HEK293T (cell line): ENCODE measurements around the gene PSMA7.

Experiments used
- CTCF ChIA-PET: fragments of 350-600 bp; formaldehyde crosslinking; extraction: SDS; loops from one replicate; lab custom pipeline; 2021; ENCODE audit warnings: antibody characterized with exemption, inconsistent platforms; lab: Yijun Ruan, JAX
- POLR2A ChIA-PET: fragments of 350-600 bp; formaldehyde crosslinking; extraction: SDS; loops from one replicate; lab custom pipeline; 2020; ENCODE audit warnings: antibody characterized with exemption, inconsistent platforms; lab: Yijun Ruan, JAX
- DNase-seq: peaks from one replicate; pipeline ENCODE4 v3.0.0; 2012; ENCODE audit warnings: mixed read lengths; ENCODE audit errors: extremely low spot score
- ARNT ChIP-seq: fragments of 450-650 bp; IDR thresholded peaks from 2 replicates; pipeline ENCODE4 v1.6.1; 2017; ENCODE audit warnings: mild to moderate bottlenecking
- BHLHE40 ChIP-seq: fragments of 450-650 bp; IDR thresholded peaks from 2 replicates; pipeline ENCODE4 v1.6.1; 2016; ENCODE audit warnings: mild to moderate bottlenecking, moderate library complexity, borderline replicate concordance
- CTBP1 ChIP-seq: fragments of 450-650 bp; IDR thresholded peaks from 2 replicates; pipeline ENCODE4 v1.6.1; 2016; ENCODE audit warnings: borderline replicate concordance
- ELF4 ChIP-seq: fragments of 450-650 bp; IDR thresholded peaks from 2 replicates; pipeline ENCODE4 v1.6.1; 2017; ENCODE audit warnings: antibody characterized with exemption
- FOXA1 ChIP-seq: fragments of 450-650 bp; IDR thresholded peaks from 2 replicates; pipeline ENCODE4 v1.6.1; 2016; ENCODE audit warnings: mild to moderate bottlenecking
- FOXK2 ChIP-seq: fragments of 450-650 bp; IDR thresholded peaks from 2 replicates; pipeline ENCODE4 v1.6.1; 2016; ENCODE audit warnings: mild to moderate bottlenecking
- FOXM1 ChIP-seq: fragments of 450-650 bp; IDR thresholded peaks from 2 replicates; pipeline ENCODE4 v1.6.1; 2017; ENCODE audit warnings: mild to moderate bottlenecking, borderline replicate concordance
- HDGF ChIP-seq: fragments of 450-650 bp; IDR thresholded peaks from 2 replicates; pipeline ENCODE4 v1.6.1; 2017; ENCODE audit warnings: antibody characterized with exemption, borderline replicate concordance
- L3MBTL2 ChIP-seq: fragments of 450-650 bp; conservative IDR thresholded peaks from 2 replicates; pipeline ENCODE4 v1.6.1; 2016; ENCODE audit warnings: mild to moderate bottlenecking
- LEF1 ChIP-seq: fragments of 450-650 bp; IDR thresholded peaks from 2 replicates; pipeline ENCODE4 v1.6.1; 2017; ENCODE audit warnings: mild to moderate bottlenecking, borderline replicate concordance
- NFRKB ChIP-seq: fragments of 450-650 bp; IDR thresholded peaks from 2 replicates; pipeline ENCODE4 v1.6.1; 2016; ENCODE audit warnings: mild to moderate bottlenecking, moderate library complexity
- PKNOX1 ChIP-seq: fragments of 450-650 bp; IDR thresholded peaks from 2 replicates; pipeline ENCODE4 v1.6.1; 2016
- SP1 ChIP-seq: fragments of 450-650 bp; IDR thresholded peaks from 2 replicates; pipeline ENCODE4 v1.6.1; 2017
- SUZ12 ChIP-seq: fragments of 450-650 bp; IDR thresholded peaks from 2 replicates; pipeline ENCODE4 v1.6.1; 2016; ENCODE audit warnings: mild to moderate bottlenecking
- TARDBP ChIP-seq: fragments of 450-650 bp; IDR thresholded peaks from 2 replicates; pipeline ENCODE4 v1.6.1; 2016
- ZNF384 ChIP-seq: fragments of 450-650 bp; IDR thresholded peaks from 2 replicates; pipeline ENCODE4 v1.6.1; 2016

PSMA7 gene

DNA sequence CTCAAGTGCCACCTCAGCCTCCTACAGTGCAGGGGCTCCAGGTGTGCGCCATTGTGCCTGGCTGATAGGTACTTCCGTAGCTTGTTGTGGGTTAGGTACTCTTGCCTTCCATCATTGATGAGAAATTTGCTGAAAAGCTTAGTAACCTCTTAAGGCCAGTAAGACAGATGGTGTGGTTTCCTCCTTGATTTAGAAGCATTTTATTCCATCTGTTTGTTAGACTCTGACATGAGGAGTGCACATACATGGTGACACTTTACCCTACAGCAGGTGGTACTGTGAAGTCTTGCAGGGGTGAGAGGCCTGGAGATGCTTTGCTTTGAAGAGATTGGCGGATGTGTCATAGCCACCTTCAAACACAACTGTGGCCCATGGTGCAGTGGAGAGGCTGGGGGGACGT lies 24.9 kb upstream of the PSMA7 start:
- POLR2A ChIA-PET: no interaction called here
- TF ChIP-seq BHLHE40: no peak
- no peak for TF ChIP-seq ARNT
- no peak for TF ChIP-seq SUZ12
- TF ChIP-seq ELF4: no peak
- TF ChIP-seq FOXM1: no peak
- TF ChIP-seq FOXA1: no peak
- TF ChIP-seq LEF1: no peak
- no peak for TF ChIP-seq SP1
- no peak for TF ChIP-seq ZNF384
- TF ChIP-seq TARDBP: no peak
- no peak for TF ChIP-seq CTBP1
- TF ChIP-seq L3MBTL2: no peak
- no peak for TF ChIP-seq NFRKB
- TF ChIP-seq PKNOX1: no peak
- TF ChIP-seq FOXK2: no peak
- TF ChIP-seq HDGF: no peak
- CTCF ChIA-PET: no interaction called here
- DNase-seq: no peak

- ChIA-PET CTCF (interaction anchor here (2.5 kb wide), 1 partner anchor 11 kb away, joined by 12 read pairs; no protein-coding TSS in a partner anchor), POLR2A (interaction anchor here (1.3 kb wide), 1 partner anchor 32 kb away, joined by 3 read pairs; no protein-coding TSS in a partner anchor)
- no peak for DNase-seq
- TF ChIP-seq CTBP1: no peak
- no peak for TF ChIP-seq ZNF384
- no peak for TF ChIP-seq TARDBP
- TF ChIP-seq ELF4: no peak
- no peak for TF ChIP-seq L3MBTL2
- no peak for TF ChIP-seq PKNOX1
- TF ChIP-seq LEF1: no peak
- TF ChIP-seq ARNT: no peak
- TF ChIP-seq FOXA1: no peak
Observed at GRCh38 chr20:62167474-62167873, 24.3 kb upstream of the PSMA7 start.

DNA sequence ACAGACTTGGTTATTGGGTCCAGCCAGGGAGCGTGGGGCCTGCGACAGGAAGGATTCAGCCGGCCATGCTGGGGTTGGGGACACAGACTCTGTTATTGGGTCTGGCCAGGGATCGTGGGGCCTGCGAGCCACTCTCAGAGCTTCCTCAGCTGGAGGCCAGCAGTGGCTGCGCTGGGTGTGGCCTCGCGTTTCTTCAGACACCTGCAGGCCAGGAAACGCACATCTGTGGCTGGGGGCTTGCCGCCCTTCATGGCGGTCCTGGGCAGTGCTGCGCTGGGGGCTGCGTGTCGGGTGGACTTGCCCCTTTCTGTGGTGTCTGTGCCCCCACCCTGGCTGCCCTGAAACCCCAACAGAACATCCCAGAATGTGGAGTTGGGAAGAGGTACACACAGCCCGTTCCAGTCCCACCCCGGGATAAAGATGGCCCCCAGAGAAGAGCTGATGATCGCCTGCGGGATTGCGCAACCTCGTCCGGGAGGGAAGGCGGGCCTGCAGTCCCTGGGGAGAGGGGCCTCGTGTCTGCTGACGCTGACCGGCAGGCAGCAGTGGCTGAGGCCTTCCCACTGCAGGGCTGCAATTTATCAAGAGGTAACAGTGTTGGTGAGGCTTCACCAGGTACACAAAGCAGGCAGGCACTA lies 22.7 kb upstream of the PSMA7 start:
- CTCF ChIA-PET: interaction anchor here (2.5 kb wide), 1 partner anchor 10 kb away, joined by 12 read pairs; no protein-coding TSS in a partner anchor
- TF ChIP-seq SUZ12: no peak
- TF ChIP-seq L3MBTL2: peak; percentile 50
- peak; percentile 75 for DNase-seq
- POLR2A ChIA-PET: interaction anchor here (0.8 to 1.6 kb wide), 3 partner anchors 30 to 155 kb away, joined by 3 to 4 read pairs (median 3); no protein-coding TSS in a partner anchor

- no peak for DNase-seq
- CTCF ChIA-PET: interaction anchor here (2.5 kb wide), 1 partner anchor 9 kb away, joined by 12 read pairs; no protein-coding TSS in a partner anchor
- POLR2A ChIA-PET: interaction anchor here (1.6 kb wide), 1 partner anchor 154 kb away, joined by 4 read pairs; no protein-coding TSS in a partner anchor
- TF ChIP-seq L3MBTL2 (no peak), FOXA1 (no peak), BHLHE40 (no peak), FOXK2 (no peak), SP1 (no peak), ARNT (no peak), LEF1 (no peak), ZNF384 (no peak), FOXM1 (no peak), CTBP1 (no peak), SUZ12 (no peak), NFRKB (no peak), HDGF (no peak), ELF4 (no peak), TARDBP (no peak), PKNOX1 (no peak)
Observed at GRCh38 chr20:62164879-62165761, 21.9 kb upstream of the PSMA7 start.

DNA sequence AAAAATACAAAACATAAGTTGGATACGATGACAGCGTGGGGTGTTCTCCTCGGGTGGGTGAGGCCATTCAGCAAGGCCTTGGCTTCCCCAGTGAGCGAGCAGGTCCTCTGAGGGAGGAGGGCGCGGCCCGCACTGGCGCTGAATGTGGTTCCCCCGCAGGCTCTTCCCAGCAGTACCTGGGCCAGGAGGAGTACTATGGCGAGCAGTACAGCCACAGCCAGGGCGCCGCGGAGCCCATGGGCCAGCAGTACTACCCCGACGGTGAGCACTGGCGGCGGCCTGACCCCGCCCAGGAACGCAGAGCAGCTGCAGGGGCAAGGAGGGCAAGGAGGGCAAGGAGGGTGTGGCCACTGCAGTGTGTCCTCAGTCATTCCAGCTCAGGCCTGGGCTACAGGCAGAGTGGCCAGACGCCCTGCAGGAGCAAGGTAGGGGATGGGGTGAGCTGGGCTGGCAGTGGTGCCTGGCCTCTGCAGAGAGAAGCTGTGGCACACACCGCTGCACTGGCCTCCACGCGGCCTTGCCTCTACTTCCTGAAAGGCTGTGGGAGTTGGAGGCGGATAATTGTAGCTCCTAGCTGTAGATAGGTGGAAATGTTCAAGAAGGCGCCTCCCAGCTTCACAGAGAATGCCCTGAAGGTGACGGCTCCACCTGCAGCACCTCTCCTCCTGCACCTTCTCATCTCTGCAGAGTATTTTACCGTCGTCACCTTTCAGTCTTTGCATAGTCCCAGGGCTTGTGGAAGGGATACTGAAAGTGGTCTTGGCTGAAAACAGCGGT lies 21.0 kb upstream of the PSMA7 start:
- CTCF ChIA-PET: no interaction called here
- TF ChIP-seq FOXK2 (no peak), ELF4 (no peak)
- DNase-seq: no peak
- POLR2A ChIA-PET: no interaction called here
